B cell (primary cell): ENCODE data around the gene PRIM2. TPM values are rescaled to one million over a fixed set of nuclear protein-coding genes. Genes with fewer than 3 reads are reported as not detected.

Experiments used
- ATAC-seq: fragments of 200-7000 bp; cut with Tn5 transposase; one replicate; pipeline ENCODE4 v1.10.0; 2021; ENCODE audit warnings: low read depth, mild to moderate bottlenecking, moderate number of reproducible peaks, moderate library complexity
- CTCF ChIA-PET: fragments of 350-600 bp; sonication (Branson Sonifier 250); formaldehyde crosslinking; loops from one replicate; lab custom pipeline; 2021; ENCODE audit warnings: antibody characterized with exemption, inconsistent platforms; lab: Charles Lee
- POLR2A ChIA-PET: fragments of 350-600 bp; sonication (Branson Sonifier 250); formaldehyde crosslinking; loops from one replicate; lab custom pipeline; 2021; ENCODE audit warnings: antibody characterized with exemption; lab: Charles Lee
- DNase-seq: peaks from one replicate; pipeline ENCODE4 v3.0.0; 2013
- H2AFZ ChIP-seq: 2 replicates; pipeline ENCODE4 v1.6.1; 2012; ENCODE audit warnings: mild to moderate bottlenecking, low read depth, low read length; ENCODE audit not compliant: insufficient read depth, poor library complexity, severe bottlenecking
- H3K27ac ChIP-seq, 2 donors: 1 replicate in 1 of 2; 2 replicates in 1 of 2; pipeline ENCODE4 v1.5.1; 2012 to 2013; ENCODE audit warnings: low read length in 2 of 2, mild to moderate bottlenecking in 2 of 2, moderate library complexity in 1 of 2
- H3K27me3 ChIP-seq, 4 experiments: fragments of 200-600 bp in 1 of 4; sonication (generic) in 1 of 4; replicated peaks in 1 of 4; 1 replicate in 2 of 4; 2 replicates in 2 of 4; pipeline versions ENCODE4 v1.6.1 to v1.7.0; 2013 to 2016; ENCODE audit warnings: low read length in 3 of 4, mild to moderate bottlenecking in 2 of 4, mixed read lengths in 1 of 4, moderate library complexity in 1 of 4; ENCODE audit not compliant: insufficient read depth in 4 of 4, control insufficient read depth in 3 of 4; ENCODE audit errors: control extremely low read depth in 1 of 4
- H3K36me3 ChIP-seq, 2 experiments: replicated peaks in 1 of 2; 1 replicate in 1 of 2; 2 replicates in 1 of 2; pipeline versions ENCODE4 v1.6.1 to v1.7.1; 2013; ENCODE audit warnings: low read length in 1 of 2; ENCODE audit not compliant: insufficient read depth in 2 of 2, control insufficient read depth in 1 of 2; ENCODE audit errors: control extremely low read depth in 1 of 2, extremely low read depth in 1 of 2
- H3K4me1 ChIP-seq, 2 donors: fragments of 200-600 bp in 1 of 2; sonication (generic) in 1 of 2; 1 replicate in 1 of 2; 2 replicates in 1 of 2; pipeline versions ENCODE4 v1.5.1 to v1.6.1; 2013 to 2017; ENCODE audit warnings: low read length in 2 of 2; ENCODE audit not compliant: control insufficient read depth in 2 of 2, insufficient read depth in 2 of 2
- H3K4me2 ChIP-seq: replicated peaks from 2 replicates; pipeline ENCODE3; 2012; ENCODE audit warnings: mild to moderate bottlenecking, low read depth, low read length; ENCODE audit not compliant: poor library complexity, severe bottlenecking
- H3K4me3 ChIP-seq, 5 experiments: fragments of 200-600 bp in 1 of 5; sonication (generic) in 1 of 5; 1 replicate in 3 of 5; 2 replicates in 2 of 5; pipeline versions ENCODE4 v1.5.1 to v1.7.0; 2011 to 2016; ENCODE audit warnings: low read length in 4 of 5, mild to moderate bottlenecking in 4 of 5, low read depth in 2 of 5, control low read depth in 1 of 5, moderate library complexity in 1 of 5; ENCODE audit not compliant: insufficient read depth in 1 of 5; ENCODE audit errors: control extremely low read depth in 1 of 5, extremely low read depth in 1 of 5
- H3K79me2 ChIP-seq: fragments of 200-600 bp; sonication (generic); one replicate; pipeline ENCODE4 v1.6.0; 2016; ENCODE audit warnings: low read length; ENCODE audit not compliant: control insufficient read depth, insufficient read depth
- H3K9ac ChIP-seq: fragments of 200-600 bp; sonication (generic); 2 replicates; pipeline ENCODE4 v1.6.1; 2017; ENCODE audit warnings: mild to moderate bottlenecking, low read length, moderate library complexity
- H3K9me3 ChIP-seq, 3 donors: one replicate each; pipeline versions ENCODE4 v1.6.1 to v1.7.1; 2013; ENCODE audit warnings: low read length in 2 of 3; ENCODE audit not compliant: control insufficient read depth in 2 of 3, insufficient read depth in 1 of 3; ENCODE audit errors: control extremely low read depth in 1 of 3
- H4K20me1 ChIP-seq: 2 replicates; pipeline ENCODE4 v1.6.0; 2012; ENCODE audit warnings: mild to moderate bottlenecking, low read length; ENCODE audit not compliant: insufficient read depth, control insufficient read depth, poor library complexity, severe bottlenecking
- H3K27ac Mint-ChIP-seq: one replicate; pipeline ENCODE4 v1.8.0; 2021; ENCODE audit warnings: mixed read lengths
- H3K27me3 Mint-ChIP-seq: one replicate; pipeline ENCODE4 v1.8.0; 2021; ENCODE audit warnings: mixed read lengths
- H3K4me1 Mint-ChIP-seq: one replicate; pipeline ENCODE4 v1.8.0; 2021; ENCODE audit warnings: mixed read lengths
- H3K4me3 Mint-ChIP-seq: one replicate; pipeline ENCODE4 v1.8.0; 2021; ENCODE audit warnings: mixed read lengths
- H3K9me3 Mint-ChIP-seq: one replicate; pipeline ENCODE4 v1.8.0; 2022; ENCODE audit warnings: mixed read lengths; ENCODE audit not compliant: insufficient read depth
- EZH2 ChIP-seq: IDR thresholded peaks from 2 replicates; pipeline ENCODE4 v1.6.1; 2012; ENCODE audit warnings: borderline replicate concordance, low read depth, mild to moderate bottlenecking, moderate library complexity, low read length; ENCODE audit not compliant: insufficient read depth, poor library complexity, severe bottlenecking
- WGBS: methylation state at CpG from one replicate; pipeline ENCODE4 v1.1.5; 2013; ENCODE audit warnings: missing lambda C conversion rate; ENCODE audit not compliant: insufficient coverage; 5-methylcytosine and 5-hydroxymethylcytosine counted together
- intact Hi-C: fragments of 100-400 bp; cut with micrococcal nuclease; formaldehyde crosslinking; loops from one replicate; pipeline ENCODE4 v1.10.0; 2022
- polyA plus RNA-seq: library from polyadenylated mRNA; depleted of rRNA; stranded (reverse); fragments of >200 nt; gene quantifications from 2 replicates; pipeline ENCODE4 v1.2.3, GENCODE V29; 2012
- total RNA-seq, 2 donors: library from RNA; stranded (reverse); fragments of 120-200 nt in 1 of 2; gene quantifications; 1 replicate in 1 of 2; 2 replicates in 1 of 2; pipeline versions ENCODE4 v1.2.3 to v1.2.4, GENCODE V29; 2013 to 2022
- TF ChIP-seq, protein P1 (sequence below): fragments of 200-600 bp; IDR thresholded peaks from one replicate; pipeline ENCODE4 v1.8.0; 2022; ENCODE audit warnings: antibody characterized with exemption, mild to moderate bottlenecking

Gene PRIM2
- total and polyA plus RNA-seq, 2 donors (not counting 1 experiment from before 2014, with no cell fraction given), result 5.2 to 21.0 TPM

DNA sequence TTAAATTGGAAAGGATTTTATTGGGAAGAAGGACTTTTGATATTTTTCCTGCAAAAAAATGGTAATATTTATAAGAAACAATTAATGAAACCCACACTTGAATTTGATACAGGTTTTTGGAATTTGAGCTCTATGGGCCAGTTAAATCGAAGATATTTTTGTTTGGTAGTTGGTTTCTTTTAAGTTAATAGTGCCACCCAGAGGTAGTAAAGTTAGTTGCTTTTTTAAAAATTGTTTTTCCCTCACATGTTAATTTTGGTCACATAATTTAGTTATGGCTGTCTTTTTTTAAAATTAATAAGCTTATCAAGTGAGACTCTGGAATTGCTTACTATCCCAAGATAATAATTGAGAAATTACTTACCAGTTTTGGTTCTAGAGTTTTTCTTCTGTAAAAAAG lies 7.1 kb downstream of the PRIM2 start:
- ChIA-PET CTCF (interaction anchor here (2.9 to 5.8 kb wide), 3 partner anchors 9 to 422 kb away, joined by 20 to 53 read pairs (median 31); partner anchors contain the start of gene PRIM2), POLR2A (no interaction called here)
- DNase-seq, result peak; percentile 20
- H3K4me3 ChIP-seq, result no peak overlapping the region
- TF ChIP-seq EZH2, result no peak
- TF ChIP-seq, protein P1, sequence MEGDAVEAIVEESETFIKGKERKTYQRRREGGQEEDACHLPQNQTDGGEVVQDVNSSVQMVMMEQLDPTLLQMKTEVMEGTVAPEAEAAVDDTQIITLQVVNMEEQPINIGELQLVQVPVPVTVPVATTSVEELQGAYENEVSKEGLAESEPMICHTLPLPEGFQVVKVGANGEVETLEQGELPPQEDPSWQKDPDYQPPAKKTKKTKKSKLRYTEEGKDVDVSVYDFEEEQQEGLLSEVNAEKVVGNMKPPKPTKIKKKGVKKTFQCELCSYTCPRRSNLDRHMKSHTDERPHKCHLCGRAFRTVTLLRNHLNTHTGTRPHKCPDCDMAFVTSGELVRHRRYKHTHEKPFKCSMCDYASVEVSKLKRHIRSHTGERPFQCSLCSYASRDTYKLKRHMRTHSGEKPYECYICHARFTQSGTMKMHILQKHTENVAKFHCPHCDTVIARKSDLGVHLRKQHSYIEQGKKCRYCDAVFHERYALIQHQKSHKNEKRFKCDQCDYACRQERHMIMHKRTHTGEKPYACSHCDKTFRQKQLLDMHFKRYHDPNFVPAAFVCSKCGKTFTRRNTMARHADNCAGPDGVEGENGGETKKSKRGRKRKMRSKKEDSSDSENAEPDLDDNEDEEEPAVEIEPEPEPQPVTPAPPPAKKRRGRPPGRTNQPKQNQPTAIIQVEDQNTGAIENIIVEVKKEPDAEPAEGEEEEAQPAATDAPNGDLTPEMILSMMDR, result peak; percentile 56
- H3K4me1 ChIP-seq, result no peaks in the 10 kb centered on the region
- peaks cover 4% of the 10 kb centered on the region for H3K79me2 ChIP-seq
- no peak overlapping the region for H3K27ac Mint-ChIP-seq
- no peak overlapping the region for H3K9ac ChIP-seq
- ATAC-seq, result no peak
- H3K9me3 Mint-ChIP-seq, result no peaks in the 10 kb centered on the region
- H3K27me3 ChIP-seq, result no peaks in the 10 kb centered on the region
- H4K20me1 ChIP-seq, result no peaks in the 10 kb centered on the region
- H3K36me3 ChIP-seq, result peaks cover 11 to 53% of the 10 kb centered on the region in 2 experiments
- no peak overlapping the region for H3K4me3 Mint-ChIP-seq
- H2AFZ ChIP-seq, result no peak overlapping the region
- H3K27ac ChIP-seq, result no peak overlapping the region
- intact Hi-C loops, result loop anchor here (1.0 kb wide), 2 partner anchors 56 to 420 kb away; no protein-coding TSS in a partner anchor
- WGBS, result no CpG with 5 or more reads among the region's 1 CpG
- no peak overlapping the region for H3K4me2 ChIP-seq
- H3K4me1 Mint-ChIP-seq, result peaks cover 3% of the 10 kb centered on the region
- no peaks in the 10 kb centered on the region for H3K27me3 Mint-ChIP-seq
- H3K9me3 ChIP-seq, result peaks cover 0 to 3% (median 2%) of the 10 kb centered on the region in 3 donors

DNA sequence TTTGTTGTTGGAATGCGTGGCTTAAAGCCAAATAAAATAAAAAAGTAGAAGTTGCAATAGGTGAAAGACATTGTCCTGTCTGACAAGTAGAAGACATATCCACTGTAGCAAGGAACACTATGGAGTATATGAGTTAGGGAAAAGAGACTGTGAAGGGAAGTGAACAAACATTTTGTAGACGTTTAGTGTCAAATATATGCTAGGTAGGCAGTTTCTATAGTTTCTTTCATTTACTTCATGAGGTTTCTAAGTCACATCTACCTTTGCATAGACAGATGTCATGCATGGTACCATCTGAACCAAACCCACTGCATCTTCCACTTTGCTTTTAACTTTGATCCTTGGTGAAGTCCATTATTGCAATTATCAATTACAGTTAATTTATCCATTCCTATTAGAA lies 9.9 kb downstream of the PRIM2 start:
- H3K4me2 ChIP-seq, result no peak overlapping the region
- no peaks in the 10 kb centered on the region for H4K20me1 ChIP-seq
- peaks cover 1 to 11% (median 5%) of the 10 kb centered on the region in 3 donors for H3K9me3 ChIP-seq
- H3K79me2 ChIP-seq, result peaks cover 13% of the 10 kb centered on the region
- 100% methylated on average over 1 of the region's 2 CpGs for WGBS
- H2AFZ ChIP-seq, result no peak overlapping the region
- Mint-ChIP-seq H3K27ac (no peak overlapping the region), H3K27me3 (no peaks in the 10 kb centered on the region), H3K4me3 (no peak overlapping the region), H3K9me3 (no peaks in the 10 kb centered on the region), H3K4me1 (peaks cover 2% of the 10 kb centered on the region)
- no peak for TF ChIP-seq EZH2
- TF ChIP-seq, protein P1, result no peak
- H3K4me1 ChIP-seq, result no peaks in the 10 kb centered on the region
- no peak overlapping the region for H3K9ac ChIP-seq
- CTCF ChIA-PET, result no interaction called here
- H3K27ac ChIP-seq, result no peak overlapping the region
- intact Hi-C loops, result no loop called here
- H3K27me3 ChIP-seq, result no peaks in the 10 kb centered on the region
- H3K36me3 ChIP-seq, result peaks cover 12 to 39% of the 10 kb centered on the region in 2 experiments
- no peak for ATAC-seq
- no peak for DNase-seq
- POLR2A ChIA-PET, result no interaction called here
- H3K4me3 ChIP-seq, result no peak overlapping the region
